Stimulated activated CD8-positive, alpha-beta memory T cell treated with anti-CD3 and anti-CD28 coated beads, Interleukin-15, amount 100 ng/mL, for 4 hours (primary cell): ENCODE measurements around the gene DLGAP3.

Experiments used
- DNase-seq, 2 donors: peaks; one replicate each; pipeline ENCODE4 v3.0.0-alpha.2; 2020; ENCODE audit warnings: low read depth in 2 of 2

The DLGAP3 gene

GRCh38 chr1:34928066-34928696 lies 1.3 kb downstream of the DLGAP3 start:
- no peak for DNase-seq

GRCh38 chr1:34927316-34927715 lies 2.1 kb downstream of the DLGAP3 start:
- no peak for DNase-seq

DNA sequence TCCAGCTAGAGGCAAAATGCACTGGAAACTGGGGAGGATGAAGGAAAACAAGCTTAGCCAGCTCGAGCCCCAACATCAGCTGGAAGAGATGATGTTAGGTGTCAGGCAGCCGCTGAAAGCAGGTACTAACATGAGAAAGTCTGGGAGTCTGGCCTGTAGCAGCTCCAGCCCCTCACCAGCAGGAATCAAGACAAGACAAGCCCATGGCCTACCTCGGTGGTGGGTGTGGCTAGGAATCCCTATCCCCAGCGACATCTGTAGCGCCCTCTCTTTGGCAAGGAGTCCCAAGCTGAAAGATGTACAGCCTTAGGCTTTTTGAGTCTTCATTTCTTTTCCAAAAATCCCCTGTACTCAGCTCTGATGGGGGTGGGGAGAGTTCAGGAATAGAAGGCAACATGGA lies 2.6 kb downstream of the DLGAP3 start:
- no peak for DNase-seq

GRCh38 chr1:34926156-34926555 lies 3.3 kb downstream of the DLGAP3 start:
- no peak for DNase-seq

GRCh38 chr1:34925730-34926129 lies 3.7 kb downstream of the DLGAP3 start:
- no peak for DNase-seq

- DNase-seq: no peak
These were observed 4.5 kb downstream of the DLGAP3 start for GRCh38 chr1:34924759-34925555.

DNA sequence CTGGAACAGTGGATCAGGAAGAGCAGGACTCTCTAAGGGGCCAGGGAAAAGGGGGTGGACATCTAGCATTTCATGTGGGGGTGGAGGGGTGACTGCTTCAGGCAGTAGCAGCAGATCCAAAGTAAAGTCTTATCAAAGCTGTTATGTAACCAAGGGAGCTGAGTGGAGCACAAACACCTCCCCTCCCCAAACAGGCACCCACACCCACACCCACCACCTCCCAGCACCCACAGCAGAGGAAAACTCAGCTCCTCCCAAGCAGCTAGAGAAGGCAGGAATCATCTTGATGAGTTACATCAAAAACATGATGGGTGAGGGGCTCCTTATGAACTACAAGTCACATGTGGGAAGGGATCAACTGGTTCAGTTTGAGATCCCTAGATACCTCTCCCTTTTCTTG lies 6.0 kb downstream of the DLGAP3 start:
- DNase-seq: no peak

DNA sequence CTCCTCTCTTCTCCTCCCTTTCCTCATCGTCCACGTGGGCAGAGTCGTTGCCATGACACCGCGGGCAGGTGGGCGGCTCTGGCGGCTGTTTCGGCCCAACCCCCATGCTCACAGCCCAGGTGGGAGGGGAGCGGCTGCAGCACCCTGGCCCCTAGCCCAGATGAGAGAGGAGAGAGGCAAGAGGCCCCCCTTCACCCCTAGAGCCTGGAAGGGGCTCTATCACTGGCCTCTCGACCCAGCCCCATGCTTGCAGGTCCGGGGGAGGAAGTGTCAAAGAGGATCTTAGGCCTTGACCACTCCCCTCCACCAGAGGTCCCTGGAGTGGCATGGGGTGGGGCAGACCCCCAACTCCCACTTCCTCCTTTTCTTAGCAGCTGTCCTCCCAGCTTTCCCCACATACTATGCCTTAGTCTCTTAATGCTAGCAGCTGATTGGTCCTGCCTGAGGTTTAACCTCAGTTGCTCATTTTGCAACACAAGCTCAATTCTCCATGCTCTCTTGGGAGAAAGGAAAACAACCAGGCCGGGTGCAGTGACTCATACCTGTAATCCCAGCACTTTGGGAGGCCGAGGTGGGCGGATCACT lies 10.4 kb downstream of the DLGAP3 start:
- no peak for DNase-seq

DNA sequence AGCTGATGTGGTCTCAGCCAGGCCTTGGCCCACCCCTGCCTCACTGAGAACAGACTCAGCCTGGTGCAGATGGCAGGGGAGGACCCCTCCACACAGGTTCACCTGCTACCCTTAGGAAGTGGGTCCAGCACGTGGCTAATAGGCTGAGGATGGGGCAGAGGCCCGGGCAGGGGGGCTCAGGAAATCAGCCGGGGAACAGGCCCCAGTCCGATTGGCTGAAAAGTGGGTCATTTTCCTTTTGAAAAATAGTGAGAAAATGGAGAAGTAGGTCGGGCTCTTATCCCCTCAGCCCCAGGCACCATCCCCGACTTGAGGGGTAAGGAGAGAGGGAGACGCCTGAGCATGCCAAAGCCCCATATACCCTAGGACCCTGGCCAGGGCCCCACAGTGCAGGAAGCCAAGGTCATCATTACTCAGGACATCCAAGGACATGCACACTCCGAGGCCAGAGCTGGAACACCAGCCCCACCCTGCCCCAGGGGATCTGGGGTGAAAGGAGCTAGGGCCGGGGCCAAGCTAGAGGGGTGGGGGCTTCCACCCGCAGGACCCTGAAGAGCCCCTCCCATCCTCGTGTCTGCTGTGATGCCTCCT lies 11.0 kb downstream of the DLGAP3 start:
- no peak for DNase-seq

DNA sequence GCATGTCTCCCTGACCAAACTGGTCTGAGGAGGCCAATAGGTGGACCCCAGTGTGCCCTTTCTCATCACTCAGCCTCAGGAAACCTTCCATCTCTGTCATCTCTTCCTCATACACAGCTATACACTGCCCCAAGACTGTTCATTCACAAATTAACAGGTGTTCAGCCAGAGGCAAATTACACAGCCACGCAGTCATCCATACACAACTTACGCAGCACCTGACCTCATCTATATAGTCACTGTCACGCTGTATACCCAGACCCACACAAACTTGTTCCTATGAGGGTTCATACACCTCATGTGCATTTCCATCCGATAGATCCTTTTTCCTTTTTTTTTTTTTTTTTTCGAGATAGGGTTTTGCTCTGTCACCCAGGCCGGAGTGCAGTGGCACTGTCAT lies 12.4 kb downstream of the DLGAP3 start:
- DNase-seq: no peak

GRCh38 chr1:34916104-34916503 lies 13.3 kb downstream of the DLGAP3 start:
- no peak for DNase-seq

- DNase-seq: no peak
These were observed 13.9 kb downstream of the DLGAP3 start for GRCh38 chr1:34915521-34915920.

DNA sequence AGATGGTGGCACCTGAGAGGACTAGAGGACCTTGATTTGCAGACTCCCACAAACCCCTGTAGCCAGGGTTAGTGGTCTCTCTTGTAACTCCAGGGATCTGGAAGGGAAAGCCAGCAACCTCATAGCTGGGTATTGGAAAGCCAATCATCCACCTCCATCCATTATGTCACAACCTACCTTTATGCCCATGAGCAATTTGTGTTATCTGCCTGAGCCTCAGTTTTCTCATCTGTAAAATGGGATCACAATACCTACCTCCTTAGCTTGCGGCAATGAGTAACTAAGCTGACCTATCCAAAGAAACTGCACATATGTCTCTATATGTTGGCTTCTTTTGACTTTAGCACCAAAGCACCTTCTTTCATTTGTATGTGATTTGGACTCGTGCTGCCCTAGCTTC lies 14.5 kb downstream of the DLGAP3 start:
- no peak for DNase-seq

DNA sequence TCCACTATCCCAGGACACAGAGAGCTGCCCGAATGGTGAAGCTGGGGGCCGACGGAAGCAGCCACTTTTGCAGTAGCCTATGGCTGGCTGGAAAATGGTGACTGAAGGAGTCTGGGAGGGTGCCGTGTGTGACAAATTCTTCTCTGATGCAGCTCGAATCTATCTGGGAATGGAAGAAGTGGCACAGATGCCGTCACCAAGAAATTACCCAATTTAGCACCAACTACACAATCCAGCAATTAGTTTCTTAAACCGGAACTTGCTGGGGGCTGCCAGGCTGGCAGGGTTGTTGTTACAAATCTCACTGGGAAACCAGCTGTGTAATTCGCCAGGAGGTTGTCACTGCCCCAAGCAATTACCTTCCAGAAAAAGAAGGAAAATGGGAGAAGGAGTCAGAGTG lies 18.0 kb downstream of the DLGAP3 start:
- DNase-seq: no peak

DNA sequence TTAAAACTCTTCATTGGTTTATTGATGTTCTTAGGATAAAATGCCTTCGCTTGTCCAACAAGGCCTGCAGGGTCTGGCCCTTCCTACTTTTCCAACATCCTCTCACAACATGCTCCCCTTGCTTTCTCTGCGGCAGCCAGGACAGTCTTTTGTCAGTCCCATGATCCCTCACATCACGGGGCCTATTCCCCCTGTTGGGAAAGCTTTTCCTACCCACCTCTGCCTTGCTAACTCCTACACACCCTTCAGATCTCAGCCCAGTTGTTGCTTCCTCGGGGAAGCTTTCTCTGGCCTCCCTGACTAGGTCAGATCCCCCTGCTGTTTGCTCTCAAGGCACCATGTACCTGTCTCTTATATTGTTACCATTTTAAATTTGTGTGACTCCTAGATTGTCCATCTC lies 19.0 kb downstream of the DLGAP3 start:
- no peak for DNase-seq

- no peak for DNase-seq
These were observed 21.1 kb downstream of the DLGAP3 start for GRCh38 chr1:34908369-34908768.

GRCh38 chr1:34907487-34908090 lies 21.9 kb downstream of the DLGAP3 start:
- no peak for DNase-seq

GRCh38 chr1:34906756-34907155 lies 22.7 kb downstream of the DLGAP3 start:
- no peak for DNase-seq

DNA sequence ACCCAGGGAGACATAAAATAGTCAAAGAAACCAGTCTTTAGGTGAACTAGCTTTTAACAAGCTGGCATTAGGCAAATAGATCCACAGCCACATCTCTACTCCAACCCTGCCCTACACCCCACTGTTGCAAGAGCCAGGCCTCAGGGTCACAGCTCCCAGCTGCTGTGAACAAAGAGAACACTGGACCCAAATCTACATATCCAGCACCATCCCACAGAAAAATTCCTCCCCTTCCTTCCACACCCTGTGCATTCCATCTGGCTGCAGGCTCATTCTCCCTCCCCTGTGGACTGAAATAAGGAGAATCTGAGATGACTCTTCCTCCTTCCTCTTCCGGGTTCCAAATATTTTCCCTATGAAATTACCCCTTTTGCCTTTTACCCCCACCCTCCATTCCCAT lies 23.2 kb downstream of the DLGAP3 start:
- no peak for DNase-seq

- DNase-seq: no peak
These were observed 24.4 kb downstream of the DLGAP3 start for GRCh38 chr1:34905098-34905459.

- DNase-seq: no peak
These were observed 25.0 kb downstream of the DLGAP3 start for GRCh38 chr1:34904236-34905097.

DNA sequence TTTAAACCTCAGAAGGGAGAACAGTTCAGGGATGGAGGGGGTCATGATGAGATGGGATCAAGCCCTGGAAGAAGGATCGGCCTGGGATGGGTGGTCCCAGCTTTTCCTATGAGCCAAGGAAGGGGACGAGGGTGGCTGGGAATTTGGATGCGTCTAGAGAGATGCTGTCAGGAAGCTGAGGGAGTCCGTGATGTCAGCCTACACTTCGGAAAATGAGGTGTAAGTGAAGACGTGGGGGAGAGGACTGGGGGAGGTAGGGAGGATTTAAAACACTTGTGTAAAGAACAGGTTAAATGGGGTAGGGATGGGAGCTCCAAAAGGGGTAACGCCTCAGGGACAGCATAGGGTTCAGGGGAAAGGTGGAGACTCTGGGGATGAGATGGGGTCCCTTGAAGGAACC lies 27.5 kb downstream of the DLGAP3 start:
- no peak for DNase-seq
